T1000 (cell line): Measurements from ENCODE around the gene FBXL4.

ENCODE experiments used
- DNase-seq: peaks from one replicate; lab custom pipeline; 2025; ENCODE audit warnings: mixed read lengths; lab: John Stamatoyannopoulos, UW

FBXL4 gene

GRCh38 chr6:98880486-98880885, 67.3 kb downstream of the FBXL4 start:
- DNase-seq: no peak

- DNase-seq: no peak
Measured at GRCh38 chr6:98877250-98877649, 70.5 kb downstream of the FBXL4 start.

GRCh38 chr6:98875375-98875774, 72.4 kb downstream of the FBXL4 start:
- no peak for DNase-seq

GRCh38 chr6:98871821-98872220, 75.9 kb downstream of the FBXL4 start:
- no peak for DNase-seq

- DNase-seq: no peak
Measured at GRCh38 chr6:98871057-98871456, 76.7 kb downstream of the FBXL4 start.

- DNase-seq: no peak
Measured at GRCh38 chr6:98864497-98864896, 83.2 kb downstream of the FBXL4 start.

- DNase-seq: no peak
Measured at GRCh38 chr6:98848539-98849242, 99.1 kb downstream of the FBXL4 start.

GRCh38 chr6:98847779-98848538, 99.8 kb downstream of the FBXL4 start:
- no peak for DNase-seq

- DNase-seq: no peak
Measured at GRCh38 chr6:98847416-98847778, 100.3 kb downstream of the FBXL4 start.

- no peak for DNase-seq
Measured at GRCh38 chr6:98846021-98846380, 101.7 kb downstream of the FBXL4 start.

- peak; percentile 72 for DNase-seq
Measured at GRCh38 chr6:98845211-98846020, 102.3 kb downstream of the FBXL4 start.

GRCh38 chr6:98844244-98845210, 103.2 kb downstream of the FBXL4 start:
- no peak for DNase-seq

- DNase-seq: no peak
Measured at GRCh38 chr6:98843271-98844243, 104.2 kb downstream of the FBXL4 start.

- DNase-seq: no peak
Measured at GRCh38 chr6:98842342-98843180, 105.2 kb downstream of the FBXL4 start.

- DNase-seq: no peak
Measured at GRCh38 chr6:98841621-98842341, 106.0 kb downstream of the FBXL4 start.

GRCh38 chr6:98840996-98841513, 106.7 kb downstream of the FBXL4 start:
- no peak for DNase-seq

- DNase-seq: no peak
Measured at GRCh38 chr6:98840385-98840784, 107.4 kb downstream of the FBXL4 start.

- DNase-seq: no peak
Measured at GRCh38 chr6:98839781-98840361, 107.9 kb downstream of the FBXL4 start.
